ENCODE measurements around the gene PRMT1. TPM values are rescaled to one million over a fixed set of nuclear protein-coding genes. Genes with fewer than 3 reads are reported as not detected.

PRMT1 gene
- total RNA-seq, 1 donor from 2014 or later: 235 TPM

GRCh38 chr19:49651820-49652550, 25.1 kb upstream of the PRMT1 start:
- H3K36me3 ChIP-seq (ENCODE audit: insufficient read depth, low read length): peaks cover 6% of the 10 kb centered on the region
- peaks cover 6% of the 10 kb centered on the region for H3K36me3 Mint-ChIP-seq (ENCODE audit: low read depth, unreplicated experiment)
- no peak for FAIRE-seq

GRCh38 chr19:49652551-49653465, 24.3 kb upstream of the PRMT1 start:
- H3K4me3 Mint-ChIP-seq (ENCODE audit: unreplicated experiment): no peak overlapping the region
- H3K27me3 ChIP-seq (ENCODE audit: insufficient read depth, low read length): no peaks in the 10 kb centered on the region
- H3K36me3 ChIP-seq (ENCODE audit: insufficient read depth, low read length): peaks cover 6% of the 10 kb centered on the region
- DNase-seq (ENCODE audit: low read depth) (no peak), FAIRE-seq (no peak)
- H4K20me1 ChIP-seq (ENCODE audit: insufficient read depth, low read length): peaks cover 69% of the 10 kb centered on the region
- peaks cover 9% of the 10 kb centered on the region for H3K36me3 Mint-ChIP-seq (ENCODE audit: low read depth, unreplicated experiment)
- H3K27ac Mint-ChIP-seq (ENCODE audit: unreplicated experiment): no peak overlapping the region
- no peak overlapping the region for H3K4me2 ChIP-seq (ENCODE audit: low read length)
- no peaks in the 10 kb centered on the region for H3K4me1 ChIP-seq (ENCODE audit: insufficient read depth, low read length)
- no peaks in the 10 kb centered on the region for H3K9me3 ChIP-seq (ENCODE audit: insufficient read depth, low read depth, low read length)
- peaks cover 37% of the 10 kb centered on the region for H3K79me2 ChIP-seq (ENCODE audit: insufficient read depth, low read length)
- H3K9ac ChIP-seq (ENCODE audit: low read length): no peak overlapping the region
- no peak overlapping the region for H2AFZ ChIP-seq (ENCODE audit: low read depth, low read length)
- TF ChIP-seq CTCF (IDR thresholded peaks at IDR 0.05; ENCODE audit: insufficient read depth, low read depth, low read length) (no peak), EZH2 (IDR thresholded peaks at IDR 0.05; ENCODE audit: insufficient read depth, low read length) (no peak)
- H3K4me1 Mint-ChIP-seq (ENCODE audit: low read depth, unreplicated experiment): no peaks in the 10 kb centered on the region
- H3K9me3 Mint-ChIP-seq (ENCODE audit: unreplicated experiment): no peaks in the 10 kb centered on the region
- H3K27ac ChIP-seq (ENCODE audit: low read depth, low read length): no peak overlapping the region
- no peak overlapping the region for H3K4me3 ChIP-seq (ENCODE audit: insufficient read depth, low read depth, low read length)
- no peaks in the 10 kb centered on the region for H3K27me3 Mint-ChIP-seq (ENCODE audit: low read depth, unreplicated experiment)

More at GRCh38 chr19:49651820-49652550, 25.1 kb upstream of the PRMT1 start:
- Histone ChIP-seq H4K20me1 (ENCODE audit: insufficient read depth, low read length) (peaks cover 71% of the 10 kb centered on the region), H3K4me1 (ENCODE audit: insufficient read depth, low read length) (no peaks in the 10 kb centered on the region), H3K4me3 (ENCODE audit: insufficient read depth, low read depth, low read length) (no peak overlapping the region), H3K4me2 (ENCODE audit: low read length) (no peak overlapping the region), H3K9me3 (ENCODE audit: insufficient read depth, low read depth, low read length) (no peaks in the 10 kb centered on the region), H3K79me2 (ENCODE audit: insufficient read depth, low read length) (peaks cover 45% of the 10 kb centered on the region), H2AFZ (ENCODE audit: low read depth, low read length) (no peak overlapping the region), H3K27me3 (ENCODE audit: insufficient read depth, low read length) (no peaks in the 10 kb centered on the region), H3K9ac (ENCODE audit: low read length) (no peak overlapping the region), H3K27ac (ENCODE audit: low read depth, low read length) (no peak overlapping the region)
- TF ChIP-seq EZH2 (IDR thresholded peaks at IDR 0.05; ENCODE audit: insufficient read depth, low read length) (no peak), CTCF (IDR thresholded peaks at IDR 0.05; ENCODE audit: insufficient read depth, low read depth, low read length) (no peak)
- no peak for DNase-seq (ENCODE audit: low read depth)
- H3K4me3 Mint-ChIP-seq (ENCODE audit: unreplicated experiment): no peak overlapping the region
- no peak overlapping the region for H3K27ac Mint-ChIP-seq (ENCODE audit: unreplicated experiment)
- H3K4me1 Mint-ChIP-seq (ENCODE audit: low read depth, unreplicated experiment): no peaks in the 10 kb centered on the region
- H3K9me3 Mint-ChIP-seq (ENCODE audit: unreplicated experiment): no peaks in the 10 kb centered on the region
- H3K27me3 Mint-ChIP-seq (ENCODE audit: low read depth, unreplicated experiment): no peaks in the 10 kb centered on the region

All from astrocyte (in vitro differentiated cells and primary cell).